CD14-positive monocyte (primary cell): Measurements from ENCODE around the gene TFAP2C. TPM values are rescaled to one million over a fixed set of nuclear protein-coding genes. Genes with fewer than 3 reads are reported as not detected.

ENCODE experiments used
- DNase-seq, 3 donors: peaks; one replicate each; pipeline ENCODE4 v3.0.0-alpha.2; 2011 to 2022
- H2AFZ ChIP-seq: 2 replicates; pipeline ENCODE4 v1.6.0; 2012; ENCODE audit warnings: mild to moderate bottlenecking, low read depth, low read length, inconsistent platforms; ENCODE audit not compliant: insufficient read depth, poor library complexity, severe bottlenecking
- H3K27ac ChIP-seq, 2 donors: 1 replicate in 1 of 2; 2 replicates in 1 of 2; pipeline ENCODE4 v1.5.1; 2012 to 2013; ENCODE audit warnings: low read length in 2 of 2, control low read depth in 1 of 2, inconsistent platforms in 1 of 2, low read depth in 1 of 2, mild to moderate bottlenecking in 1 of 2
- H3K27me3 ChIP-seq, 2 donors: one replicate each; pipeline versions ENCODE4 v1.6.0 to v1.6.1; 2011 to 2013; ENCODE audit warnings: low read length in 2 of 2; ENCODE audit not compliant: control insufficient read depth in 2 of 2, insufficient read depth in 2 of 2
- H3K36me3 ChIP-seq, 2 donors: replicated peaks in 1 of 2; 1 replicate in 1 of 2; 2 replicates in 1 of 2; pipeline versions ENCODE4 v1.5.1 to v1.6.1; 2012 to 2013; ENCODE audit warnings: low read length in 2 of 2, control low read depth in 1 of 2, inconsistent platforms in 1 of 2, mild to moderate bottlenecking in 1 of 2; ENCODE audit not compliant: insufficient read depth in 2 of 2, control insufficient read depth in 1 of 2
- H3K4me1 ChIP-seq, 2 donors: 1 replicate in 1 of 2; 2 replicates in 1 of 2; pipeline versions ENCODE4 v1.5.1 to v1.6.1; 2012 to 2013; ENCODE audit warnings: low read length in 2 of 2, control low read depth in 1 of 2, inconsistent platforms in 1 of 2, mild to moderate bottlenecking in 1 of 2, moderate library complexity in 1 of 2; ENCODE audit not compliant: insufficient read depth in 2 of 2, control insufficient read depth in 1 of 2
- H3K4me2 ChIP-seq: replicated peaks from 2 replicates; pipeline ENCODE3; 2012; ENCODE audit warnings: low read length, moderate library complexity, mild to moderate bottlenecking; ENCODE audit not compliant: poor library complexity, severe bottlenecking; ENCODE audit errors: extremely low read depth
- H3K4me3 ChIP-seq, 3 experiments: fragments of 200-600 bp in 1 of 3; sonication (generic) in 1 of 3; replicated peaks in 1 of 3; 1 replicate in 2 of 3; 2 replicates in 1 of 3; pipeline ENCODE4 v1.5.1; 2011 to 2013; ENCODE audit warnings: low read length in 3 of 3, mild to moderate bottlenecking in 3 of 3, control low read depth in 2 of 3, low read depth in 2 of 3, inconsistent platforms in 1 of 3, moderate library complexity in 1 of 3
- H3K79me2 ChIP-seq: 2 replicates; pipeline ENCODE4 v1.6.0; 2012; ENCODE audit warnings: mild to moderate bottlenecking, control low read depth, inconsistent platforms, low read length, moderate library complexity; ENCODE audit not compliant: insufficient read depth
- H3K9ac ChIP-seq: 2 replicates; pipeline ENCODE4 v1.6.0; 2017; ENCODE audit warnings: low read length, mild to moderate bottlenecking; ENCODE audit not compliant: insufficient read depth, poor library complexity, severe bottlenecking
- H3K9me3 ChIP-seq, 2 donors: replicated peaks in 1 of 2; 1 replicate in 1 of 2; 2 replicates in 1 of 2; pipeline versions ENCODE4 v1.5.1 to v1.6.1; 2012 to 2013; ENCODE audit warnings: low read length in 2 of 2, control low read depth in 1 of 2; ENCODE audit not compliant: control insufficient read depth in 1 of 2, insufficient read depth in 1 of 2
- H4K20me1 ChIP-seq: 2 replicates; pipeline ENCODE4 v1.6.0; 2012; ENCODE audit warnings: mild to moderate bottlenecking, low read length, control low read depth, moderate library complexity; ENCODE audit not compliant: insufficient read depth
- H3K27ac Mint-ChIP-seq, 7 donors: one replicate each; pipeline ENCODE4 v1.8.0; 2020; ENCODE audit warnings: mild to moderate bottlenecking in 7 of 7, mixed read lengths in 7 of 7, moderate library complexity in 6 of 7, inconsistent platforms in 2 of 7
- H3K27me3 Mint-ChIP-seq, 3 donors: one replicate each; pipeline ENCODE4 v1.8.0; 2021 to 2022; ENCODE audit warnings: low read depth in 3 of 3, mild to moderate bottlenecking in 3 of 3, mixed read lengths in 3 of 3, moderate library complexity in 3 of 3, inconsistent platforms in 1 of 3
- H3K36me3 Mint-ChIP-seq, 2 donors: one replicate each; pipeline ENCODE4 v1.8.0; 2020; ENCODE audit warnings: mixed read lengths in 2 of 2, inconsistent platforms in 1 of 2, mild to moderate bottlenecking in 1 of 2
- H3K4me1 Mint-ChIP-seq: one replicate; pipeline ENCODE4 v1.8.0; 2020; ENCODE audit warnings: mild to moderate bottlenecking, mixed read lengths
- H3K4me3 Mint-ChIP-seq, 2 donors: one replicate each; pipeline ENCODE4 v1.8.0; 2020; ENCODE audit warnings: mild to moderate bottlenecking in 2 of 2, mixed read lengths in 2 of 2, moderate library complexity in 1 of 2
- H3K9me3 Mint-ChIP-seq, 7 donors: one replicate each; pipeline ENCODE4 v1.8.0; 2020 to 2022; ENCODE audit warnings: mixed read lengths in 7 of 7, mild to moderate bottlenecking in 6 of 7, moderate library complexity in 6 of 7, inconsistent platforms in 2 of 7
- CTCF ChIP-seq: fragments of 200-600 bp; IDR thresholded peaks from one replicate; pipeline ENCODE4 v1.8.0; 2022; ENCODE audit warnings: antibody characterized with exemption, mild to moderate bottlenecking
- WGBS: methylation state at CpG from one replicate; pipeline ENCODE4 v1.1.5; 2013; ENCODE audit warnings: missing lambda C conversion rate; ENCODE audit not compliant: insufficient coverage; 5-methylcytosine and 5-hydroxymethylcytosine counted together
- intact Hi-C, 2 donors: fragments of 100-400 bp; cut with micrococcal nuclease; formaldehyde crosslinking; loops; one replicate each; pipeline versions ENCODE4 v1.15.0 to v1.15.1; 2023
- polyA plus RNA-seq, 3 donors: library from polyadenylated mRNA; depleted of rRNA in 1 of 3; unstranded in 2 of 3; stranded (reverse) in 1 of 3; fragments of 300-500 nt in 2 of 3; fragments of >200 nt in 1 of 3; fragmentation: Illumina TruSeq in 2 of 3; gene quantifications; 1 replicate in 2 of 3; 2 replicates in 1 of 3; pipeline ENCODE4 v1.2.3, GENCODE V29; 2012 to 2021
- small RNA-seq: library from RNA; depleted of rRNA; stranded (forward); fragments of <200 nt; gene quantifications from one replicate; pipeline ENCODE3, GENCODE V24; 2012; ENCODE audit warnings: low read depth; ENCODE audit not compliant: insufficient read length

TFAP2C gene
- polyA plus RNA-seq, 3 donors, result not detected

GRCh38 chr20:56687061-56687460, 58.0 kb downstream of the TFAP2C start:
- Histone ChIP-seq H3K79me2 (no peaks in the 10 kb centered on the region), H3K4me2 (no peak overlapping the region), H3K9me3 (no peaks in the 10 kb centered on the region), H3K27ac (no peak overlapping the region), H3K27me3 (no peaks in the 10 kb centered on the region), H4K20me1 (no peaks in the 10 kb centered on the region), H3K4me3 (no peak overlapping the region), H3K36me3 (no peaks in the 10 kb centered on the region), H3K9ac (no peak overlapping the region), H3K4me1 (no peaks in the 10 kb centered on the region), H2AFZ (no peak overlapping the region)
- H3K27me3 Mint-ChIP-seq, result peaks cover 3 to 20% (median 6%) of the 10 kb centered on the region in 3 donors
- TF ChIP-seq CTCF, result no peak
- DNase-seq, result no peak
- no CpG with 5 or more reads among the region's 7 CpGs for whole genome bisulfite sequencing
- H3K36me3 Mint-ChIP-seq, result no peaks in the 10 kb centered on the region
- intact Hi-C loops, result no loop called here
- H3K9me3 Mint-ChIP-seq, result peaks cover 0 to 2% (median 0%) of the 10 kb centered on the region in 7 donors
- no peak overlapping the region for H3K4me3 Mint-ChIP-seq
- H3K27ac Mint-ChIP-seq, result no peak overlapping the region
- no peaks in the 10 kb centered on the region for H3K4me1 Mint-ChIP-seq

GRCh38 chr20:56688106-56688505, 59.0 kb downstream of the TFAP2C start:
- Histone ChIP-seq H3K4me2 (no peak overlapping the region), H3K79me2 (no peaks in the 10 kb centered on the region), H3K4me1 (no peaks in the 10 kb centered on the region), H3K27me3 (no peaks in the 10 kb centered on the region), H4K20me1 (no peaks in the 10 kb centered on the region), H3K9ac (no peak overlapping the region), H3K27ac (no peak overlapping the region), H3K36me3 (no peaks in the 10 kb centered on the region), H3K9me3 (no peaks in the 10 kb centered on the region), H2AFZ (no peak overlapping the region), H3K4me3 (no peak overlapping the region)
- no peak for TF ChIP-seq CTCF
- H3K4me3 Mint-ChIP-seq, result no peak overlapping the region
- no peak for DNase-seq
- no peaks in the 10 kb centered on the region for H3K4me1 Mint-ChIP-seq
- peaks cover 2 to 12% (median 5%) of the 10 kb centered on the region in 3 donors for H3K27me3 Mint-ChIP-seq
- no peaks in the 10 kb centered on the region for H3K36me3 Mint-ChIP-seq
- peaks cover 0 to 2% (median 0%) of the 10 kb centered on the region in 7 donors for H3K9me3 Mint-ChIP-seq
- intact Hi-C loops, result no loop called here
- H3K27ac Mint-ChIP-seq, result no peak overlapping the region
- WGBS, result 92% methylated on average over 2 of the region's 6 CpGs

Small RNA genes lying within 50 kb of the gene (small RNA-seq; reads per million reads assigned to genes)
- gene RN7SL170P, result not detected
- gene RNU6-1146P, result not detected

Other genes starting within 250 kb of the TFAP2C start
- 1 to 10 TPM; 1.4 to 1.7 (median 1.5) TPM for gene AURKA, start 237.1 kb upstream of the TFAP2C start, polyA plus RNA-seq
- 10 to 100 TPM in 2 of 3 donors, 1 to 10 TPM in 1; 7.7 to 15.7 (median 10.7) TPM for gene CSTF1, start 236.7 kb upstream of the TFAP2C start, polyA plus RNA-seq
- 1 to 10 TPM; 1.9 to 7.4 (median 6.1) TPM for gene CASS4, start 217.0 kb upstream of the TFAP2C start, polyA plus RNA-seq
- gene RTF2, start 160.7 kb upstream of the TFAP2C start, polyA plus RNA-seq, result 100 to 1,000 TPM in 2 of 3 donors, 10 to 100 TPM in 1; 74.3 to 163 (median 148) TPM
- 1 to 10 TPM in 1 of 3 donors, under 1 TPM in 1, not detected in 1; 0.19 to 3.6 TPM for gene FAM209A, start 104.6 kb upstream of the TFAP2C start, polyA plus RNA-seq
- gene FAM209B, start 96.1 kb upstream of the TFAP2C start, polyA plus RNA-seq, result 1 to 10 TPM in 1 of 3 donors, under 1 TPM in 2; 0.66 to 1.6 (median 0.84) TPM